Stimulated activated CD4-positive, alpha-beta T cell treated with anti-CD3 and anti-CD28 coated beads, Interleukin-2, amount 100 ng/mL, for 4 hours (primary cell): ENCODE measurements around the gene METTL9.
"Not testable (repeated sequence)": the region's sequence is repeated elsewhere in the genome, so short reads cannot be mapped to it uniquely, and the experiment has no call there.

Source experiments
- DNase-seq: peaks from one replicate; pipeline ENCODE4 v3.0.0-alpha.2; 2020; ENCODE audit warnings: low read depth

METTL9 gene

DNA sequence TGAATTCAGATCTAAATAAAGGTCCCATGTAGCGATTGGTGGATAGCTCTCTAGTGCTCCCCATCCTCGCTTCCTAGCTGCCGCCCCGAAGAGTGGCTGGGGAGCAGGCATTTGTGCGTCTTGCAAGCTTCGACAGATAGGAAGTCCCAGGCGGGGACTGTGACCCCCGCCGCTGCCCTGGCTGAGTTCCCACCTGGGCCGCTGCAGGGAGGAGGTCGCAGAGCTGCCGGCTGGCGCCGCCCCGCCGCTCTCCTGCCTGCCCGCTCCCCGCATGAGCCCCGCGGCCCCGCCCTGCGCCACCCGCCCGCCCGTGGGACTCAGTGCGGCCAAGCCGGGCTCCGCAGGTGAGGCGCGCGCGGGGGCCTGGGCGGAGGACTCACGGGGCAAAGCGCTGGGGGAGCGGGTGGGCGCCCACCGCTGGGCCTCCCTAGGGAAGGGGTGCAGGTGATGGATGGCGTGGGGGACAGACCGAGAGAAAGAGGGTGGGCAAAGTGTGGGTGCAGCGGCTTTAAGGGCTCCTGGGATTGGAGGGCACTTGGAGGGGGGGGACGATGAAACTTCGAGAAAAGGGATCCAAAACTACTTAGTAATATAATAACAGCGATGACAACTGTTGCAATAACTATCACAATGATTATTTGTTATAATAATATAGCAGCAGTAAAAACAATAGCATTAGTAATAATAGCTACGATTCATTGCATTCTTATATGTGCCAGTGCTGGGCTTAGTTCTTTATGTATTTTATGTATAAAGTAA, 64.7 kb downstream of the METTL9 start, which contains the start of gene OTOA:
OTOA (plus strand) TSS at position 80 of the 759 bp plus-strand sequence. CDS start 14,547 bp downstream, outside the sequence.
- DNase-seq: no peak

DNA sequence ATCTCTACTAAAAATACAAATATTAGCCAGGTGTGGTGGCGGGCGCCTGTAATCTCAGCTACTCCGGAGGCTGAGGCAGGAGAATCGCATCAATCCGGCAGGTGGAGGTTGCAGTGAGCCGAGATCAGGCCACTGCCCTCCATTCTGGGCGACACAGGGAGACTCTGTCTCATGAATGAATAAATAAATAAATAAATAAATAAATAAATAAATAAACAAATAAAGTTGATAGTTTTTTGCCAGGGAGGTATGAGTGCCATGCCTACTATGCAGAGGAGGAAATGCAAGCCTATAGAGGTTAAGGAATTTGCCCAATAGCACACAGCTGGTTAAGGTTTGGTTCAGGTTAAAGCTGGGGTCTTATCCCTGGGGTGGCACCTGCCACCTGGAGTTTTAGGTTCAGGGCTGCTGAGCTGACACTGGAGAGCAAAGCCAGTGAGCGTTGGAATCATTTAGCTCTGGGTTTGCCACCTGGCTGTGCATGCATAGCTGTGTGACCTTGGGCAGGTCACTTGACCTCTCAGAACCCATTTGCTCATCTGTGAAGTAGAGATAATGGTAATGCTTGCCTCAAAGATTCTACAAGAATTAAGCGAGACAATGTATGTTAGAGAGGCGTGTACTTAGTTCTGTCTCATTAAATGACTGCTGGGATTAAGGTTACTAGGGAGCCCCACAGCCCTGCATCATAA, 65.6 kb downstream of the METTL9 start:
- no peak for DNase-seq

DNA sequence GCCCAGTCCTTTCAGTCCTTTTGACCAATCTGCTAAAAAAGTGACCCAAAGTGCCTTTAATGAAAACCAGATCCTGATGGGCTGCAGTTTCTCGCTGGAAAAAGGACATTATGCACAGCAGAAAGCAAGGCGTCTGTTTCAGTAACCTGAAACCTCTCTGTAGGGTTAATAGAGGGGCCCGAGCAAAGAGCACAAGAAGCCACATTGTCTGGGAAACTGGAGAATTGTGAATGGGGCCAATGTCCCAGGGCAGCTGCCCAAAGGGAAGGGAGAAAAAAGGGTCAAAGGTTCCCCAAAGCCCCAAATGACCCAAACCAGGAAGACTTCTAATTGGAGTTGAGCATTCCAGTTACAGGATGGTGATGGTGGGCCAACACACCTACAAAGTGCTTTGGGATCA, 67.4 kb downstream of the METTL9 start:
- DNase-seq: no peak

DNA sequence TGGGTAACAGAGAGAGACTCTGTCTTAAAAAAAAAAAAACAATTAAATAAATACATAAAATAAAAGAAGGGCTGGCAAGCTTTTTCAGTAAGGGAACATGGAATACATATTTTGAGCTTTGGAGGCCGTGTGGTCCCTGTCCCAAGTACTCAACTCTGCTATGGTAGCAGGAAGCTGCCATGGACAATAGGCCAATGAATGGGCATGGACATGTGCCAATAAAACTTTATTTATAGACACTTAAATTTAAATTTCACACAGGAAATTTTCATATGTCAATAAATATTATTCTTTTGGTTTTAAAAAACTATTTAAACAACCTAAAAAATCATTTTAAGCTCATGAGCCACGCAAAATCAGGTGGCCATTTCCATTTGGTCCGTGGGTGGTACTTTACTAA, 68.2 kb downstream of the METTL9 start:
- no peak for DNase-seq

DNA sequence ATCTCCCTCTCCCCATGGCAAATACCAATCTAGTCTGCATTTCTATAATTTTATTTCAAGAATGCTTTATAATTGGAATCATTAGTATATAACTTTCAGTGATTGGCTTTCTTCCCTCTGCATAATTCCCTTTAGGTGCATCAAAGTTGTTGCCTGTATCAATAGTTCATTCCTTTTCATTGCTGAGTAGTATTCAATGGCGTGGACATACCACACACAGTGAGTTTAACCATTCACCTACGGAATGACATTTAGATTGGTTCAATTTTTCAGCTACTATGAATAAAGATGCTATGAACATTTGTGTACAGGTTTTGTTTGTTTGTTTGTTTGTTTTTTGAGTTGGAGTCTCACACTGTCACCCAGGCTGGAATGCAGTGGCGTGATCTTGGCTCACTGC, 74.1 kb downstream of the METTL9 start:
- no peak for DNase-seq

DNA sequence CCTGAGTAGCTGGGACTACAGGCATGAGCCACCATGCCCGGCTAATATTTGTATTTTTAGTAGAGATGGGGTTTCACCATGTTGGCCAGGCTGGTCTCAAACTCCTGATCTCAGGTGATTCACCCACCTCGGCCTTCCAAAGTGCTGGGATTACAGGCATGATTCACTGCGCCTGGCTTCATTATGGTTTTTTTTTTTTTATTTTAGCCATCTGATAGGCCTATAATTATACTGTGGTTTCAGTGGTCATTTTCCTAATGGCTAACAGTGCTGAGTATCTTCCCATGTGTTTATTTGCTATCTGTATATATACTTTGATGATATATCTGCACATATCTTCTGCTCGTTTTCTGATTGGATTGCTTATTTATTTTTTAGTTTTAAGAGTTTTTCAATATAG, 75.1 kb downstream of the METTL9 start:
- not testable (repeated sequence) for DNase-seq

DNA sequence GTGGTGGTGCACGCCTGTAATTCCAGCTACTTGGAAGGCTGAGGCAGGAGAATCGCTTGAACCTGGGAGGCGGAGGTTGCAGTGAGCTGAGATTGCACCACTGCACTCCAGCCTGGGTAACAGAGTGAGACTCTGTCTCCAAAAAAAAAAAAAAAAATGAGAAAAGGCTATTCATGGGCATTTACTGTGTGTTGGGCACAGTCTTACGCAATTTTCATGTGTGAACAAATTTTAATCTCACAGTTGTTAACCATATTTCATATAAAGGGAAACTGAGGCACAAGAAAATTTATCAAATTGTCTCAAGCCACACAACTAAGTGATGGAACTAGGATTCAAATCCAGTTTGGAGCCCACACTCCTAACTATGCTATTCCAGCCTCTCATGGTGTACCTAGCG, 81.3 kb downstream of the METTL9 start:
- DNase-seq: not testable (repeated sequence)

DNA sequence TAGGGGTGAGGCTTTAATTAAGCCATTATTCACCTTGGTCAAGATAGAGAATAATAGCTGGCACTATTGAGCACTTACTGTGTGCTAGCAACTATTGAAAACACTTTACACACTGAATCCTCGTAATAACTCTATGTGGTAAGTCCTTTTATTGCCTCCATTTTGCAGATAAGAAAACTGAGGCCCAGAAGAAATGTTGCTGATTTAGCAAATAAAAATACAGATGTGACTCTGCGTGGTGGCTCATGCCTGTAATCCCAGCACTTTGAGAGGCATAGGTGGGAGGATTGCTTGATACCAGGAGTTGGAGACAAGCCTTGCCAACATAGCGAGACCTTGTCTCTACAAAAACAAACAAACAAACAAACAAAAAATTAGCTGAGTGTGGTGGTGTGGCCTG, 83.8 kb downstream of the METTL9 start:
- no peak for DNase-seq

DNA sequence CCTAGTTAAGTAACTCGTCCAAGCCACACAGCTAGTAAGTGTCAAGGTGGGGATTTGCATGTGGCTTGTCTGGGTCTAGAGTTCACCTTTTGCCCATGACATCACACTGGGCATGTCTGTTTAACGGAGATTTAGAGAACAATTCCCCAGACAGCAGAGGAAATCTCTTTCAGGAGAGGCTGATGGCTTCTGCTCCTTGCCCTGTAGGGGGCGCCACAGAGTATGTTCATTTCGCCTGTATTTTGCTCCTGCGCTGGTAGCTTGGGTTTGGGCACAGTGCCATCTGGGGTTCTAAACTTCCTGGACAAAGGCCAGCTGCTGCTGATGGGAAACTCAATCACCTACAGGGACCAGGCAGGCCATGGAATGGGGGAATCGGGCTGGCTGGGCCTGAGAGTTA, 84.8 kb downstream of the METTL9 start:
- no peak for DNase-seq

DNA sequence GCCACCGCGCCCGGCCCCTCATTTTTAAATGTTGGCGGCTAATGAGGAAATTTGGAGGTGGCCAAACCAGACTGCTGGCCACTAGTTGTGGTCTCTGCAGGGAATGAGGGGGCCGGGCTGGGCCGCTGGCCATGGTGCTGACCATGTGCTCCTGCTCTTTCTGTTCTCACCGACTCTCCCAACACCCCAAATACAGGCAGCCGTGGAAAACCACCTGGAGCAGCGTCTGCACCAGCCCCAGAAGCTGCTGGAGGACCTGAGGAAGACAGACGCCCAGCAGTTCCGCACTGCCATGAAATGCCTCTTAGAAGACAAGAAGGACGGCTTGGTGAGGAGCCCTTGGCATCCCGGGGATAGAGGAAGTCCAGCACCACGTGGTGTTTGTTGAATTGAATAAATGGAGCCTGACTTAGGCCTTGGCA, 85.7 kb downstream of the METTL9 start:
- no peak for DNase-seq

DNA sequence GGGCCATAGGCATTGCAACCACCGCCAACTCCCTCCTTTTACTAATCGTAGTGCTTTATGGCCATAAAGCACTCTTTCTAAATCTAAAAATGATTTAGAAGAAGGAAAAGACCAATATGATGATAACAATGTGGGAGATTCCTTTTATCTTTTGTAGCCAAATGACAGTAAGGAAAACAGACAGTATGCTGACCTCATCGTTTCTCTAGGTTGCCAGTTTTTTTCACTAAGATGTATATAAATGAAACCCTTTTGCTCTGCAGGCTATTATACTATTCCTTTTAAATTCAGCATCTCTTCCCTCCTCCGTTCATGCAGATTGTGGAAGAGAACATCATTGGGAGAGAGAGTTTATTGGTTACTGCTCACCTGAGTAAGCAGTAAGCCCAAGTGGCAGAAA, 89.7 kb downstream of the METTL9 start:
- DNase-seq: no peak

DNA sequence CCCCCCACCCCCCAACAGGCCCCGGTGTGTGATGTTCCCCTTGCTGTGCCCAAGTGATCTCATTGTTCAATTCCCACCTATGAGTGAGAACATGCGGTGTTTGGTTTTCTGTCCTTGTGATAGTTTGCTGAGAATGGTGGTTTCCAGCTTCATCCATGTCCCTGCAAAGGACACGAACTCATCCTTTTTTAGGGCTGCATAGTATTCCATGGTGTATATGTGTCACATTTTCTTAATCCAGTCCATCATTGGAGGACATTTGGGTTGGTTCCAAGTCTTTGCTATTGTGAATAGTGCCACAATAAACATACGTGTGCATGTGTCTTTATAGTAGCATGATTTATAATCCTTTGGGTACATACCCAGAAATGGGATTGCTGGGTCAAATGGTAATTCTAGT, 91.6 kb downstream of the METTL9 start:
- not testable (repeated sequence) for DNase-seq

DNA sequence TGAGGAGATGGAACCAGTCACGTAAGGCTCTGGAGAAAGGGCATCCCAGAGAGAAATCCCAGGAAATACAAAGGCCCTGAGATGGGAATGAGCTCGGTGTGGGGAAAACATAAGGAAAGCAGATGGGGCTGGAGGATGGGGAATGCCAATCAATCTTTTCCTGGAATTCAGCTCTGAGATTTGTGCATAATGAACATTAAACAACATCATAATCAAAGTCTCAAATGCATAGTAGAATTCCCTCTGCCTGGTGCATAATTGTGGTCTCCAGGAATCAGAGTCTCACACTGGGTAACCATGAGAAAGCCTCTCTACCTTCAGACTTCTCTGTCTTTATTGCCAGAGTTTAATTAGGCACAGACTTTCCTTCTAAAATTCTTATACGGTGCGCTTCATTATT, 95.2 kb downstream of the METTL9 start:
- no peak for DNase-seq

DNA sequence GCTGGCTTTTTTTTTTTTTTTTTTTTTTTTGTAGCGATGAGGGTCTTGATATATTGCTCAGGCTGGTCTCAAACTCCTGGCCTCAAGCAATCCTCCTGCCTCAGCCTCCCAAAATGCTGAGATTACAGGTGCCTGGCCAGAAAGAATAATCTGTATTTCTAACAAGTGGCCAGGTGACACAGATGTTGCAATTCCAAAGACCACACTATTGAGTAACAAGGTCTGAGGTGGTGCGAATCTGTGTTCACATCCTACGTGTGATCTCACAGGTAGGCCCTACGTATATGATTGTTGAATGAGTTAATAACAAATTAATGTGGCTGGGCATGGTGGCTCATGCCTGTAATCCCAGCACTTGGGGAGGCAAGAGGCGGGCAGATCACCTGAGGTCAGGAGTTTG, 97.7 kb downstream of the METTL9 start:
- no peak for DNase-seq

DNA sequence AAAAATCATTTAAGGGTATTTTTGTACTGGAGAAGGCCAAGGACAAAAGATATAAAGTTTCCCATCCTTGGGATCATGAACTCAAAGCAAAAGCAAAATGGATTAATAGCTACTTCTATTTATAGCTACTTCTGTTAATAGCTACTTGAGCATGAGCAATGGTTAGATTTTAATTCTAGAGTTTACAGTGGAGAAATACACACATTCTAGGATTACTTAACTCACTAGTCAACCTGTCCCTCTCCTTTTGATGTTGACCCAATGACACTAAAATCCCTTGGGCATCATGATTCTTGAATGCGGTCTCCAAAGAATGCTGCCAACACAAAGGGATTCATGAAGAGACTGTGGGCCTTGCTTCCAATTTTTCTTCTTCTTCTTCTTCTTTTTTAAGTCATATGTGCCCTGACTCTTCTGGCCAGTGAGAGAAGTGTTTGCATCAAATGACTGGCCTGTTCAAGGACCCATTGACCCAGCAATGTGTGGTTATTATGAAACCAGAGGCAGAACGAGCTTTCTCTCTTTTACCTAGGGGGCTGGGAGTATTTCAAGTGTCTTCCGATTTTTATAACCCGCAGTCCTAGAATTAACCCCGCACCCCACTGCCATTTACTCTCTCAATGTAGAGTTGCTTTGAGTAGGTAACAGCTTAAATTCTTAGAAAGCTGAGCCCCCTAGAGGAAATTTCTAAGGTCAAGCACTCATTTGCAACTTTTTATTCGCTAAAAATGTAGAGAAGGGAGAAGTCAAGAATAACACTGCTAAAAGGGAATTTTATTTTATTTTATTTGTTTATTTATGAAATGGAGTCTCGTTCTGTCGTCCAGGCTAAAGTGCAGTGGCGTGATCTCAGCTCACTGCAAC, 99.0 kb downstream of the METTL9 start:
- no peak for DNase-seq

DNA sequence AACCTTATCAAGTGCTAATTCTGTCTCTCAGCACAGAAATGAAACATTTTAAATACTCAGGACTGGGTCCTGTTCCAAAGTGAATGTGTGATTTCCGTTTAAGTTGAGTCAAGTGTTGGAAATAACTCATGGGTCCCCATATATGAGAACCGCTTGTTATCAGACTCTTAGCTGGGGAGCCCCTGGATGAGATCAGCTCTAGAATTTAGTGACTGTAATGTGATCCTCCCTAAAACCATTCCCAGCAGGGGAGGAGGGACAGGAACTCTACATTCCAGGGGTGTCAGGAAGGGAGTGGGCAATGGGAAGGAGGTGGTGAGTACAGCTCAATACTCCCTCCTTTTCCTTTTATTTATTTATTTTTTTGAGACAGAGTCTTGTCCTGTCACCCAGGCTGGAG, 101.9 kb downstream of the METTL9 start:
- no peak for DNase-seq

DNA sequence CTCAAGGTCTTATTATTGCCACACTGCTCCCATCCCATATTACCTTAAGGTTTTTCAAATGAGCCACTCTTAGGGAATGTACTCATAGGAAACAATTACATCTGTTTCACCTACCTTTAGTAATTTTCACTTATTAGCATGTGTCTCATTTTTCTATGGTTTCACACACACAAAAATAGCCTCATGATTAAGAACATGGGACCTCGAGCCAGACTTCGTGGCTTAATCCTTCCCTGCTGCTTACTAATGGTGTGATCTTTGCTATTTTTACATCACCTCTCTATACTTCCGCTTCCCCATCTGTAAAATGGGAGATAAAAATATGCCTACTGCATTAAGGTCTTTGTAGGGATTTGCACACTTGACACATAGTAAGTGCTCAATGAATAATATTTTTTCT, 102.9 kb downstream of the METTL9 start:
- no peak for DNase-seq

DNA sequence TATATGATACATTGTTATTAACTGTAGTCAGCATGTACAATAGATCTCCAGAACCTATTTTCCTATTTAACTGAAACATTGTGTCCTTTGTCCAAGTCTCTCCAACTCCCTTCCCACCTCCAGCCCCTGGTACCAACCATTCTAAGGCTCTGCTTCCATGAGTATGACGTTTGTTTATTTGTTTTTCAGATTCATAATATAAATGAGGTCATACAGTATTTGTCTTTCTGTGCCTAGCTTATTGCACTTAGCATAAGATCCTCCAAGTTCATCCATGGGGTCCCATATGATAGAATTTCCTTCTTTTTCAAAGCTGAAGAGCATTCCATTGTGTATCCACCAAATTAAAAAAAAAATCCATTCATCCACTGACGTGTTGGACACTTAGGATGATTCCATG, 103.8 kb downstream of the METTL9 start:
- no peak for DNase-seq

DNA sequence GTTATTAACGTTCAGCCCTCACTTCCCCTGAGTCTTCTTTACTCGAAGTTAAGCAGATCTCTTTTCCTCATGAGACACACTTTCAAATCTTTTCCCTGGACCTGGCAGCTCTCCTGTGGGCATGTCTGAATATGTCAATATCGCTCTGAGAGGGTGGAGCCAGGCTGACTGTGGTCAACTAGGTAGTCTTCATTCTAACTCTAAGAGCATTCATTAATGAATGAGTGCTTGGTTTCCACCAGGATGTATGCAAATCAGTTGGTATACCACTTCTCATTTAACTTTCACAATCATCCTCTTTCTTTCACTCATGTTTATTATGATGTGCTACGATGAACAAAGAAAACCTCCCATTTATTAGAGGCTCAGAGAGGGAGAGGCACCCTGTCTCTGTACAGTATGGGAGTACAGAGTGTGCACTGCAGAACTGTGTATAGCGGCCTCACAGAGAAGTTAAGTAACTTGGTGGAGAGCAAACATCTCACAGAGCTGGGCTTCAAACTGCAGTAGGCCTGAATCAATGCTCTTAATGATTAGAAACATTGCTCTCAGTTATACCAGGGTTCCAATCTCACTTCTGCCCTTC, 104.3 kb downstream of the METTL9 start:
- no peak for DNase-seq

DNA sequence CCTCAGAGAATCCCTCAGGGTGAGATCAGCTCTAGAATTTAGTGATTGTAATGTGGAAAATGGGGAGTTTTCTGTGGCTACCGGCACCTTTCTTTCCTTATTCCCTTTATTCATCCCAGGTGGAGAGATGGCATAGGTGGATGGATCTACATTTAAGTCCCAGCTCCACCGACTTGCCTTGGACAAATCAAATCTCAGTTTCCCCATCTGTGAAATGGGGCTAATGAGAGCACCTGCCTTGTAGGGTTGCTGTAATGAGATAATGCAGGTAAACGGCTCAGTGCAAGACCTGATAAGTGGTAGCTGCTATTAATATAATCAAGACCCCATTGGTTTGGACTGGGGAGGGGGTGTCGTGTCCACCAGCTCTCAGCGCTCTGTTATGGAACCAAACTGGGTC, 104.9 kb downstream of the METTL9 start:
- DNase-seq: no peak

DNA sequence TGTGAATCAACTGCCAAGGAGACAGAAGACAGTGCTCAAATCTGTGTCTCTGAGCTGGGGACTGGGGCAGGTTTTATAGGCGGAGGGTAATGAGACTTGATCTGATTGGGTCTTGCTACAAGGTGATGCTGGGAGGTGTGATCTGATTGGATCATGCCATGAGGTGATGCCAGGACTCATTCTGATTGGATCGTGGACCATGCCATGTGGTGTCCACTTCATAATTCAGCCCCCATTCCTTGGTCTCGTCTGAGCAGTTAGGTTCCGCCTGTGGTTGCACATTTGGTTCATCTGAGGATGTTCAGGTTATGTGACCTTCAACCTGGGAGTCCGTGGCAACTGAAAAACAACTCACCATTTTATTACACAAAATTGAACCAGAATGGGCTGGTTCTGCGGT, 105.4 kb downstream of the METTL9 start:
- no peak for DNase-seq
